ENCODE results near the gene HEMK1.

The HEMK1 gene

GRCh38 chr3:50542177-50543034 is 26.9 kb upstream of the HEMK1 start:
- Histone ChIP-seq H3K4me1 (ENCODE audit: low read depth, poor library complexity, severe bottlenecking) (no peaks in the 10 kb centered on the region), H2AFZ (ENCODE audit: low read depth) (no peak overlapping the region), H3K27me3 (ENCODE audit: insufficient read depth, low read depth) (peaks cover 14% of the 10 kb centered on the region), H4K20me1 (ENCODE audit: insufficient read depth) (no peaks in the 10 kb centered on the region), H3K4me2 (no peak overlapping the region), H3K36me3 (ENCODE audit: insufficient read depth) (no peaks in the 10 kb centered on the region), H3K9ac (no peak overlapping the region), H3K4me3 (IDR thresholded peaks at IDR 0.05; ENCODE audit: insufficient read depth, low read depth, low read length) (no peak overlapping the region), H3K79me2 (ENCODE audit: insufficient read depth, low read depth) (no peaks in the 10 kb centered on the region), H3K27ac (no peak overlapping the region)
- TF ChIP-seq, protein P1, sequence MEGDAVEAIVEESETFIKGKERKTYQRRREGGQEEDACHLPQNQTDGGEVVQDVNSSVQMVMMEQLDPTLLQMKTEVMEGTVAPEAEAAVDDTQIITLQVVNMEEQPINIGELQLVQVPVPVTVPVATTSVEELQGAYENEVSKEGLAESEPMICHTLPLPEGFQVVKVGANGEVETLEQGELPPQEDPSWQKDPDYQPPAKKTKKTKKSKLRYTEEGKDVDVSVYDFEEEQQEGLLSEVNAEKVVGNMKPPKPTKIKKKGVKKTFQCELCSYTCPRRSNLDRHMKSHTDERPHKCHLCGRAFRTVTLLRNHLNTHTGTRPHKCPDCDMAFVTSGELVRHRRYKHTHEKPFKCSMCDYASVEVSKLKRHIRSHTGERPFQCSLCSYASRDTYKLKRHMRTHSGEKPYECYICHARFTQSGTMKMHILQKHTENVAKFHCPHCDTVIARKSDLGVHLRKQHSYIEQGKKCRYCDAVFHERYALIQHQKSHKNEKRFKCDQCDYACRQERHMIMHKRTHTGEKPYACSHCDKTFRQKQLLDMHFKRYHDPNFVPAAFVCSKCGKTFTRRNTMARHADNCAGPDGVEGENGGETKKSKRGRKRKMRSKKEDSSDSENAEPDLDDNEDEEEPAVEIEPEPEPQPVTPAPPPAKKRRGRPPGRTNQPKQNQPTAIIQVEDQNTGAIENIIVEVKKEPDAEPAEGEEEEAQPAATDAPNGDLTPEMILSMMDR (conservative IDR thresholded peaks at IDR 0.05; ENCODE audit: low read depth, low read length), result peak; percentile 85

DNA sequence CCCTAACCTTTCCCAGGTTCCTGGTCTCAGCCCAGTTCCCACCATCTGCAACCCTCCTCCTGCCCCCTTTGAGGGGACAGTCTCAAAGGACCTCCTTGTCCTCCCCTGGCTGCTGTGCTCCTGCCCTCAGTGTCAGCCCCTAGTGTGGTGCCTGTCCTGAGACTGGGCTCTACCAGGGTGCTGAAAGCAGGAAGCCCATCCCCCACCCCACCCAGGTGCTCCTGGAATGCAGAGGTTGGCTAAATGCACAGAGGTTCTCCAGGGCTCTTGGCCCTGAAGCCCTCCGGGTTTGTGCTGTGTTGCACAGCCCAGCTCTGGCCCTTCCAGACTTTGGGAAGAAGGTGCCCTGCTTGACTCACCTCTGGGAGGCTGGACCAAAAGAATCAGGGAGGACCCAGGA is 23.5 kb upstream of the HEMK1 start:
- no peaks in the 10 kb centered on the region; the same call in 1 of the 2 replicates for H3K27me3 ChIP-seq (ENCODE audit: insufficient read depth, low read depth)

DNA sequence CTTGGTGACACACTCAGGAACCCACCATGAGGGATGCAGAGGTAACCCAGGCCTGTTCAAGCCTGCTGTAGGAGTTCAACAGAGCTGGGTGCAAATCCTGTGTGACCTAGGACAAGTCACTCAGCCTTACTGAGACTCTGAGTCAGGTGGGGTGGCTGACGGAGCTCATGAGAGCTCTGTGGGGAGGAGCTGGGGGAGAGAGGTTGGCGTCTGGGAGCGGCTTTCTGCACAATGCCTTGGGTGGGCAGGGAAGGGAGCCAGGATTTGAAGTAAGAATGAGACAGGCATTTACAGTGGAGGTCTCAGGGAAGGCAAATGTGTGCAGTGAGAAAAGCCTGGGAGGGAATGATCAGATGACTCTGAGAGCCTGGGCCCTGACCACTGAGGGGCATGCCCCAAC is 20.1 kb upstream of the HEMK1 start:
- no peak overlapping the region for H3K4me2 ChIP-seq
- H3K4me1 ChIP-seq (ENCODE audit: low read depth, poor library complexity, severe bottlenecking), result no peaks in the 10 kb centered on the region
- H3K27ac ChIP-seq, result no peak overlapping the region
- no peaks in the 10 kb centered on the region; the same call in 1 of the 2 replicates for H3K27me3 ChIP-seq (ENCODE audit: insufficient read depth, low read depth)
- TF ChIP-seq, protein P1 (conservative IDR thresholded peaks at IDR 0.05; ENCODE audit: low read depth, low read length), result no peak
- H3K4me3 ChIP-seq (IDR thresholded peaks at IDR 0.05; ENCODE audit: insufficient read depth, low read depth, low read length), result no peak overlapping the region
- H3K9ac ChIP-seq, result no peak overlapping the region
- no peaks in the 10 kb centered on the region for H3K36me3 ChIP-seq (ENCODE audit: insufficient read depth)
- no peaks in the 10 kb centered on the region for H4K20me1 ChIP-seq (ENCODE audit: insufficient read depth)
- no peaks in the 10 kb centered on the region for H3K79me2 ChIP-seq (ENCODE audit: insufficient read depth, low read depth)
- H2AFZ ChIP-seq (ENCODE audit: low read depth), result no peak overlapping the region

More for the DNA sequence above, 23.5 kb upstream of the HEMK1 start:
- Histone ChIP-seq H3K4me3 (IDR thresholded peaks at IDR 0.05; ENCODE audit: insufficient read depth, low read depth, low read length) (no peak overlapping the region), H3K79me2 (ENCODE audit: insufficient read depth, low read depth) (no peaks in the 10 kb centered on the region), H3K4me1 (ENCODE audit: low read depth, poor library complexity, severe bottlenecking) (no peaks in the 10 kb centered on the region), H3K36me3 (ENCODE audit: insufficient read depth) (no peaks in the 10 kb centered on the region), H3K27ac (no peak overlapping the region), H3K4me2 (no peak overlapping the region), H3K9ac (no peak overlapping the region), H4K20me1 (ENCODE audit: insufficient read depth) (no peaks in the 10 kb centered on the region), H2AFZ (ENCODE audit: low read depth) (no peak overlapping the region)
- TF ChIP-seq, protein P1 (conservative IDR thresholded peaks at IDR 0.05; ENCODE audit: low read depth, low read length), result no peak

- no peaks in the 10 kb centered on the region for H3K79me2 ChIP-seq (ENCODE audit: insufficient read depth, low read depth)
- H3K4me3 ChIP-seq (IDR thresholded peaks at IDR 0.05; ENCODE audit: insufficient read depth, low read depth, low read length), result no peak overlapping the region
- H3K9ac ChIP-seq, result no peak overlapping the region
- H3K27me3 ChIP-seq (ENCODE audit: insufficient read depth, low read depth), result no peaks in the 10 kb centered on the region
- TF ChIP-seq, protein P1 (conservative IDR thresholded peaks at IDR 0.05; ENCODE audit: low read depth, low read length), result peak; percentile 44
- no peak overlapping the region for H2AFZ ChIP-seq (ENCODE audit: low read depth)
- H3K36me3 ChIP-seq (ENCODE audit: insufficient read depth), result no peaks in the 10 kb centered on the region
- H4K20me1 ChIP-seq (ENCODE audit: insufficient read depth), result no peaks in the 10 kb centered on the region
- no peaks in the 10 kb centered on the region for H3K4me1 ChIP-seq (ENCODE audit: low read depth, poor library complexity, severe bottlenecking)
- no peak overlapping the region for H3K4me2 ChIP-seq
- H3K27ac ChIP-seq, result no peak overlapping the region
These were observed 19.1 kb upstream of the HEMK1 start for GRCh38 chr3:50550079-50550736.

Data from KMS-11 (cell line).